Gastroesophageal sphincter (tissue), 4 donors: ENCODE measurements around the gene GPR137C. TPM values are rescaled to one million over a fixed set of nuclear protein-coding genes. Genes with fewer than 3 reads are reported as not detected.

Experiments used
- ATAC-seq: fragments of 150-250 bp; one replicate; pipeline ENCODE4 v1.9.1; 2016; ENCODE audit warnings: mild to moderate bottlenecking, moderate library complexity
- H3K27ac ChIP-seq, 4 donors: fragments of 200-600 bp; sonication (generic) in 3 of 4; 1 replicate in 3 of 4; 2 replicates in 1 of 4; pipeline ENCODE4 v1.5.1; 2016 to 2019
- H3K27me3 ChIP-seq: fragments of 200-600 bp; sonication (generic); one replicate; pipeline ENCODE4 v1.5.1; 2019
- H3K36me3 ChIP-seq, 2 donors: fragments of 200-600 bp; sonication (generic); one replicate each; pipeline ENCODE4 v1.5.1; 2019; ENCODE audit warnings: control low read depth in 1 of 2
- H3K4me1 ChIP-seq, 3 donors: fragments of 200-600 bp; sonication (generic); 1 replicate in 2 of 3; 2 replicates in 1 of 3; pipeline ENCODE4 v1.5.1; 2016 to 2019; ENCODE audit warnings: control low read depth in 2 of 3
- H3K4me3 ChIP-seq, 2 donors: fragments of 200-600 bp; sonication (generic); one replicate each; pipeline ENCODE4 v1.5.1; 2019; ENCODE audit warnings: mild to moderate bottlenecking in 1 of 2, moderate library complexity in 1 of 2
- H3K9me3 ChIP-seq, 3 donors: fragments of 200-600 bp; sonication (generic); one replicate each; pipeline ENCODE4 v1.5.1; 2017 to 2019; ENCODE audit warnings: control low read depth in 2 of 3
- CTCF ChIP-seq, 4 experiments: fragments of 200-600 bp in 2 of 4; fragments of 450-650 bp in 2 of 4; sonication (generic) in 1 of 4; IDR thresholded peaks; one replicate each; pipeline ENCODE4 v1.5.1; 2017 to 2019; ENCODE audit warnings: antibody characterized with exemption in 4 of 4, mild to moderate bottlenecking in 2 of 4, moderate library complexity in 2 of 4
- EP300 ChIP-seq: sonication (generic); formaldehyde crosslinking; IDR thresholded peaks from one replicate; pipeline ENCODE4 v1.6.1; 2017; ENCODE audit warnings: antibody characterized with exemption, mild to moderate bottlenecking
- POLR2A ChIP-seq, 2 donors: fragments of 450-650 bp; IDR thresholded peaks; one replicate each; pipeline ENCODE4 v1.6.1; 2017; ENCODE audit warnings: antibody characterized with exemption in 2 of 2, mild to moderate bottlenecking in 2 of 2, moderate library complexity in 1 of 2
- POLR2AphosphoS5 ChIP-seq: sonication (generic); formaldehyde crosslinking; IDR thresholded peaks from one replicate; pipeline ENCODE4 v1.6.1; 2017; ENCODE audit warnings: antibody characterized with exemption
- WGBS, 2 donors: methylation state at CpG; one replicate each; pipeline ENCODE4 v1.1.5; 2018; ENCODE audit warnings: low coverage in 1 of 2; 5-methylcytosine and 5-hydroxymethylcytosine counted together
- total RNA-seq, 4 donors: library from RNA; depleted of rRNA; stranded (reverse); fragments of >200 nt; gene quantifications; one replicate each; pipeline ENCODE4 v1.1.0, GENCODE V29; 2016

Gene GPR137C
- total RNA-seq, 4 donors from 2014 or later, result 0.12 to 0.54 (median 0.19) TPM

- Histone ChIP-seq H3K27me3 (no peaks in the 10 kb centered on the region), H3K27ac (no peak overlapping the region), H3K9me3 (no peaks in the 10 kb centered on the region), H3K4me1 (no peaks in the 10 kb centered on the region), H3K4me3 (no peak overlapping the region), H3K36me3 (no peaks in the 10 kb centered on the region)
- no peak for ATAC-seq
- no peak for TF ChIP-seq CTCF (IDR thresholded peaks at IDR 0.05)
- 93 to 98% methylated on average over 3 of the region's 3 CpGs for WGBS, 2 donors
These were observed 66.0 kb downstream of the GPR137C start for GRCh38 chr14:52618602-52619001.

GRCh38 chr14:52619687-52620086 lies 67.1 kb downstream of the GPR137C start:
- whole genome bisulfite sequencing, 2 donors, result 92 to 100% methylated on average over 1 of the region's 1 CpG
- no peak for ATAC-seq
- H3K9me3 ChIP-seq, result no peaks in the 10 kb centered on the region

GRCh38 chr14:52640137-52640536 lies 87.5 kb downstream of the GPR137C start:
- no peak for ATAC-seq
- TF ChIP-seq POLR2AphosphoS5 (no peak), POLR2A (IDR thresholded peaks at IDR 0.05) (no peak), EP300 (no peak), CTCF (IDR thresholded peaks at IDR 0.05) (no peak)
- H3K27me3 ChIP-seq, result no peaks in the 10 kb centered on the region
- H3K36me3 ChIP-seq, result peaks cover 0 to 49% of the 10 kb centered on the region in 2 donors
- H3K27ac ChIP-seq, result no peak overlapping the region
- H3K9me3 ChIP-seq, result peaks cover 0 to 4% (median 0%) of the 10 kb centered on the region in 3 donors
- no peak overlapping the region for H3K4me3 ChIP-seq
- 80 to 98% methylated on average over 3 to 4 of the region's 4 CpGs for WGBS, 2 donors
- no peaks in the 10 kb centered on the region for H3K4me1 ChIP-seq

More at GRCh38 chr14:52619687-52620086, 67.1 kb downstream of the GPR137C start:
- no peaks in the 10 kb centered on the region for H3K36me3 ChIP-seq
- TF ChIP-seq POLR2A (IDR thresholded peaks at IDR 0.05) (no peak), EP300 (no peak), CTCF (IDR thresholded peaks at IDR 0.05) (no peak), POLR2AphosphoS5 (no peak)
- no peaks in the 10 kb centered on the region for H3K27me3 ChIP-seq
- no peak overlapping the region for H3K4me3 ChIP-seq
- no peaks in the 10 kb centered on the region for H3K4me1 ChIP-seq
- no peak overlapping the region for H3K27ac ChIP-seq

- peaks cover 0 to 64% of the 10 kb centered on the region in 2 donors for H3K36me3 ChIP-seq
- 95 to 100% methylated on average over 1 of the region's 1 CpG for WGBS, 2 donors
- no peak for ATAC-seq
These were observed 89.1 kb downstream of the GPR137C start for GRCh38 chr14:52641745-52642144.

More at GRCh38 chr14:52641745-52642144, 89.1 kb downstream of the GPR137C start:
- Histone ChIP-seq H3K27me3 (no peaks in the 10 kb centered on the region), H3K4me1 (no peaks in the 10 kb centered on the region), H3K27ac (no peak overlapping the region), H3K4me3 (no peak overlapping the region), H3K9me3 (peaks cover 0 to 4% (median 0%) of the 10 kb centered on the region in 3 donors)
- no peak for TF ChIP-seq POLR2AphosphoS5
- TF ChIP-seq EP300, result no peak
- TF ChIP-seq CTCF (IDR thresholded peaks at IDR 0.05), result no peak
- TF ChIP-seq POLR2A (IDR thresholded peaks at IDR 0.05), result no peak
